ENCODE results near the gene NCK2. TPM values are rescaled to one million over a fixed set of nuclear protein-coding genes. Genes with fewer than 3 reads are reported as not detected.

The NCK2 gene
- total and polyA plus RNA-seq, 2 experiments from 2014 or later: 72.6 to 100 TPM

DNA sequence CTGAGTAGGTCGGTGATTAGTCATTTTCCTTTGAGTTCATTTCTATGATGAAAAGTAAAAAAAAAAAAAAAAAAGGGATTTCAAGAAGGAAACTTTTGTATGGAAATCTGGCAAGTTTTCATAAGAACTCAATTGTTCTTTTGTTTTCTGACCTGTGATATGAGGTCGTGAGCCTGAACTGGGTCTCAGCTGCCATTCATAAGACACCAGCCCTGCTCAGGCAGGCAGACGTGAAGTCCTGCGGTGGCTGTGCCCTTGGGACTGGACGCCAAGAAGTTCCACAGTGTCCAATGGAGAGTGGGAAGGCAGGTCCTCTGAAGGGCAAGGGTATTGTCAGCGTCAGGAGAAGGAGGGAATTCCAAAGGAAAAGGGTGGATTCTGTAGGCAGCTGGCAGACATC lies 183.9 kb downstream of the NCK2 start:
- Histone ChIP-seq H3K4me3 (no peak overlapping the region), H4K20me1 (ENCODE audit: insufficient read depth, poor library complexity, severe bottlenecking) (no peaks in the 10 kb centered on the region), H3K27ac (no peak overlapping the region), H2AFZ (no peak overlapping the region), H3K4me2 (no peak overlapping the region), H3K9me3 (ENCODE audit: low read depth) (no peaks in the 10 kb centered on the region), H3K36me3 (replicated peaks; ENCODE audit: insufficient read depth, low read depth) (no peaks in the 10 kb centered on the region), H3K9me2 (replicated peaks; ENCODE audit: insufficient read depth) (no peaks in the 10 kb centered on the region), H3K4me1 (ENCODE audit: insufficient read depth) (no peaks in the 10 kb centered on the region), H3K79me2 (no peaks in the 10 kb centered on the region), H3K27me3 (no peaks in the 10 kb centered on the region)
- no peak for TF ChIP-seq EZH2 (IDR thresholded peaks at IDR 0.05; ENCODE audit: borderline replicate concordance)
- TF ChIP-seq, protein P1, sequence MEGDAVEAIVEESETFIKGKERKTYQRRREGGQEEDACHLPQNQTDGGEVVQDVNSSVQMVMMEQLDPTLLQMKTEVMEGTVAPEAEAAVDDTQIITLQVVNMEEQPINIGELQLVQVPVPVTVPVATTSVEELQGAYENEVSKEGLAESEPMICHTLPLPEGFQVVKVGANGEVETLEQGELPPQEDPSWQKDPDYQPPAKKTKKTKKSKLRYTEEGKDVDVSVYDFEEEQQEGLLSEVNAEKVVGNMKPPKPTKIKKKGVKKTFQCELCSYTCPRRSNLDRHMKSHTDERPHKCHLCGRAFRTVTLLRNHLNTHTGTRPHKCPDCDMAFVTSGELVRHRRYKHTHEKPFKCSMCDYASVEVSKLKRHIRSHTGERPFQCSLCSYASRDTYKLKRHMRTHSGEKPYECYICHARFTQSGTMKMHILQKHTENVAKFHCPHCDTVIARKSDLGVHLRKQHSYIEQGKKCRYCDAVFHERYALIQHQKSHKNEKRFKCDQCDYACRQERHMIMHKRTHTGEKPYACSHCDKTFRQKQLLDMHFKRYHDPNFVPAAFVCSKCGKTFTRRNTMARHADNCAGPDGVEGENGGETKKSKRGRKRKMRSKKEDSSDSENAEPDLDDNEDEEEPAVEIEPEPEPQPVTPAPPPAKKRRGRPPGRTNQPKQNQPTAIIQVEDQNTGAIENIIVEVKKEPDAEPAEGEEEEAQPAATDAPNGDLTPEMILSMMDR (IDR thresholded peaks at IDR 0.05; ENCODE audit: poor library complexity): no peak
- no peak for TF ChIP-seq EZH2phosphoT487 (IDR thresholded peaks at IDR 0.05; ENCODE audit: low read depth, severe bottlenecking, unreplicated experiment)
- DNase-seq (ENCODE audit: low spot score): no peak
- WGBS (ENCODE audit: low lambda C conversion rate, missing lambda C conversion rate): 92% methylated on average over 6 of the region's 6 CpGs

DNA sequence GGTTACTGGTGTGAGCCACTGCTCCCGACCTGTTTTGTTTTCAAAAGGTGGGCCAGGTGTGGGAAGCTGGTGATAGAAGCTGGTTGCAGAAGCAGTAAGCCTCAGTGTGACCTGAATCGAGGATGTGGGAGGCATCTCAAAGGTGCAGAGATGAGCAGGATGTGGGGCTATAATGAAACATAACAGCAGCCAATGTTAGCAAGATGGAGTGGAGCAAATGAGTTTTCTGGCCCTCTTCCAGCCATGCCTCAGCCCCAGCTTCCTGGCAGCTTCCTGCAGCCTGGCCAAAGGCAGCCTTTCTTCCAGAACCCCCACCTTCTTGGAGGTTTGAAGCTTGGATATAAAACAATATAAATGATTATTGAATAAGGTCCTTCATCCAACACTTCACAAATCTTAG lies 184.8 kb downstream of the NCK2 start:
- no peak overlapping the region for H3K4me2 ChIP-seq
- H3K79me2 ChIP-seq: no peaks in the 10 kb centered on the region
- H3K9me2 ChIP-seq (replicated peaks; ENCODE audit: insufficient read depth): no peaks in the 10 kb centered on the region
- 80% methylated on average over 2 of the region's 2 CpGs for WGBS (ENCODE audit: low lambda C conversion rate, missing lambda C conversion rate)
- no peaks in the 10 kb centered on the region for H4K20me1 ChIP-seq (ENCODE audit: insufficient read depth, poor library complexity, severe bottlenecking)
- no peaks in the 10 kb centered on the region for H3K4me1 ChIP-seq (ENCODE audit: insufficient read depth)
- H3K4me3 ChIP-seq: no peak overlapping the region
- DNase-seq (ENCODE audit: low spot score): no peak
- no peak overlapping the region for H2AFZ ChIP-seq
- no peaks in the 10 kb centered on the region for H3K9me3 ChIP-seq (ENCODE audit: low read depth)
- TF ChIP-seq EZH2phosphoT487 (IDR thresholded peaks at IDR 0.05; ENCODE audit: low read depth, severe bottlenecking, unreplicated experiment) (no peak), EZH2 (IDR thresholded peaks at IDR 0.05; ENCODE audit: borderline replicate concordance) (no peak)
- TF ChIP-seq, protein P1 (IDR thresholded peaks at IDR 0.05; ENCODE audit: poor library complexity): no peak
- no peaks in the 10 kb centered on the region for H3K27me3 ChIP-seq
- H3K36me3 ChIP-seq (replicated peaks; ENCODE audit: insufficient read depth, low read depth): no peaks in the 10 kb centered on the region
- H3K27ac ChIP-seq: no peak overlapping the region

DNA sequence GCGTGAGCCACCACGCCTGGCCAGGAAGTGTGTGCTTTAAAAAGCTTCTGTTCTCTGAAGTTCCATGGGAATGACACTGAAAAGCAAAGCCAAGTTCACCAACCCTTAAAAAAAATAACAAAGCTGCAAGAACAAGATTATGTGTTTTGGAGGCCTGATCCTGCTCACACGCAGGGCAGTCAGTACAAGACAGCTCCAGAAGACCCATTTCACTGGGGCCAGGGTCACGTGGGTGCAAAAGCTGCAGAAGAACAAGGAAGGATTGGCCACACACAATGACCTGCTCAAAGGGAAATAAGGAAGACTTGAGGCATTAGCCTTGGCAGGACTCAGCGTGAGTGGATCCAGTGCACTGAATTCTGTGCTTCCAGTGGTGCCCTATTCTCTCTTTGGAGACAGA lies 187.9 kb downstream of the NCK2 start:
- no peak for TF ChIP-seq EZH2phosphoT487 (IDR thresholded peaks at IDR 0.05; ENCODE audit: low read depth, severe bottlenecking, unreplicated experiment)
- no peak for TF ChIP-seq EZH2 (IDR thresholded peaks at IDR 0.05; ENCODE audit: borderline replicate concordance)
- TF ChIP-seq, protein P1 (IDR thresholded peaks at IDR 0.05; ENCODE audit: poor library complexity): no peak
- Histone ChIP-seq H3K27me3 (no peaks in the 10 kb centered on the region), H3K4me3 (no peak overlapping the region), H3K4me1 (ENCODE audit: insufficient read depth) (peaks cover 6% of the 10 kb centered on the region), H4K20me1 (ENCODE audit: insufficient read depth, poor library complexity, severe bottlenecking) (no peaks in the 10 kb centered on the region), H2AFZ (no peak overlapping the region), H3K79me2 (no peaks in the 10 kb centered on the region), H3K4me2 (no peak overlapping the region), H3K27ac (no peak overlapping the region), H3K36me3 (replicated peaks; ENCODE audit: insufficient read depth, low read depth) (no peaks in the 10 kb centered on the region), H3K9me2 (replicated peaks; ENCODE audit: insufficient read depth) (no peaks in the 10 kb centered on the region), H3K9me3 (ENCODE audit: low read depth) (no peaks in the 10 kb centered on the region)
- DNase-seq (ENCODE audit: low spot score): no peak
- WGBS (ENCODE audit: low lambda C conversion rate, missing lambda C conversion rate): 95% methylated on average over 5 of the region's 5 CpGs

DNA sequence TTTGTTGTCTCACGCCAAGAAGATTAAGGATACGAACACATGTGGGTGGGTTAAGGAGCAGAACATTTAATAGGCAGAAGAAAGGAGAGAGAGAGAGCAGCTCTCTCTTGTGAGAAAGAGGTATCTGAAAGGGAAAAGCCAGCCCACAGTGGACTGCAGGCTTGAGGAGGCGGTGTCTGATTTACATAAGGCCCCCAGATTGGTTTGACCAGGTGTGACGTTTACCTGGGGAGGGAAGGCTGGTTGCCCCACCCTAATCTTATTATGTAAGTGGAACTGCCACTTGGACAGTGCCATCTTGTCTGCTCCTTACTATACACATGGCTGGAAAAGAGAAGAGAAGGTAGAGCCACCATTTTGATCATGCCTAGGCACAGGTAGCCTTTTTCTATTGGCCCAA lies 189.2 kb downstream of the NCK2 start:
- peak overlapping the region; percentile 59 for H3K27ac ChIP-seq
- H3K36me3 ChIP-seq (replicated peaks; ENCODE audit: insufficient read depth, low read depth): no peaks in the 10 kb centered on the region
- peak; percentile 32 for DNase-seq (ENCODE audit: low spot score)
- H3K27me3 ChIP-seq: no peaks in the 10 kb centered on the region
- WGBS (ENCODE audit: low lambda C conversion rate, missing lambda C conversion rate): 92% methylated on average over 4 of the region's 4 CpGs
- no peaks in the 10 kb centered on the region for H3K9me2 ChIP-seq (replicated peaks; ENCODE audit: insufficient read depth)
- no peak overlapping the region for H3K4me3 ChIP-seq
- no peaks in the 10 kb centered on the region for H3K9me3 ChIP-seq (ENCODE audit: low read depth)
- no peaks in the 10 kb centered on the region for H3K79me2 ChIP-seq
- no peaks in the 10 kb centered on the region for H4K20me1 ChIP-seq (ENCODE audit: insufficient read depth, poor library complexity, severe bottlenecking)
- H3K4me2 ChIP-seq: peak overlapping the region; percentile 2
- peaks cover 6% of the 10 kb centered on the region for H3K4me1 ChIP-seq (ENCODE audit: insufficient read depth)
- TF ChIP-seq EZH2 (IDR thresholded peaks at IDR 0.05; ENCODE audit: borderline replicate concordance): no peak
- TF ChIP-seq, protein P1 (IDR thresholded peaks at IDR 0.05; ENCODE audit: poor library complexity): no peak
- TF ChIP-seq EZH2phosphoT487 (IDR thresholded peaks at IDR 0.05; ENCODE audit: low read depth, severe bottlenecking, unreplicated experiment): no peak
- no peak overlapping the region for H2AFZ ChIP-seq
